ENCODE results near the gene SYT2. TPM values are rescaled to one million over a fixed set of nuclear protein-coding genes. Genes with fewer than 3 reads are reported as not detected.

Gene SYT2
- total RNA-seq, 1 experiment from 2014 or later = not detected

- RAD21 ChIA-PET (ENCODE audit: low non-redundant PET in 1 of 2, low total read pairs in 2 of 2, uncharacterized antibody in 2 of 2, unreplicated experiment in 2 of 2) = no interaction called here
- no peak overlapping the region for H3K9ac ChIP-seq (ENCODE audit: low read length)
- H3K4me2 ChIP-seq (ENCODE audit: low read length) = no peak overlapping the region
- CTCF ChIA-PET = interaction anchor here (1.0 kb wide), 1 partner anchor 32 kb away, joined by 4 read pairs; no protein-coding TSS in a partner anchor
- peaks cover 81% of the 10 kb centered on the region for H3K27me3 ChIP-seq (ENCODE audit: insufficient read depth, low read length)
- intact Hi-C loops (cut with micrococcal nuclease) = no loop called here
- H3K36me3 ChIP-seq (ENCODE audit: control insufficient read depth in 1 of 2, insufficient read depth in 2 of 2, low read length in 2 of 2) = no peaks in the 10 kb centered on the region
- DNase-seq (ENCODE audit: low read depth, low spot score) = no peak
- H3K27ac ChIP-seq (ENCODE audit: low read depth, low read length) = no peak overlapping the region
- H3K4me1 ChIP-seq (ENCODE audit: control insufficient read depth in 1 of 2, insufficient read depth in 2 of 2, low read length in 2 of 2) = peaks cover 5 to 8% of the 10 kb centered on the region in 2 experiments; a peak in 3 of 4 replicates
- no peaks in the 10 kb centered on the region for H4K20me1 ChIP-seq (ENCODE audit: insufficient read depth)
- POLR2A ChIA-PET = no interaction called here
- no peak overlapping the region for H2AFZ ChIP-seq (ENCODE audit: low read depth, low read length, poor library complexity, severe bottlenecking)
- no peaks in the 10 kb centered on the region for H3K9me3 ChIP-seq (ENCODE audit: control insufficient read depth in 1 of 2, insufficient read depth in 1 of 2, low read depth in 1 of 2, low read length in 2 of 2)
- H3K4me3 ChIP-seq (replicated peaks in 1 of 2; ENCODE audit: low read depth in 1 of 2, low read length in 2 of 2) = no peak overlapping the region
- H3K79me2 ChIP-seq (ENCODE audit: insufficient read depth, low read length) = no peaks in the 10 kb centered on the region
- no TSS peak for BruUV-seq (replicated peaks)
- no peaks in the 10 kb centered on the region for H3K9me2 ChIP-seq (ENCODE audit: insufficient read depth)
- no peak for TF ChIP-seq SRF (IDR thresholded peaks at IDR 0.05; ENCODE audit: low read depth)
- TF ChIP-seq SP1 (IDR thresholded peaks at IDR 0.05; ENCODE audit: low read depth) = no peak
- no peak for TF ChIP-seq POLR2AphosphoS5 (IDR thresholded peaks at IDR 0.05; ENCODE audit: low read depth, low read length)
- no peak for TF ChIP-seq ELF1 (IDR thresholded peaks at IDR 0.05; ENCODE audit: borderline replicate concordance, low read depth)
- no peak for TF ChIP-seq MAX (IDR thresholded peaks at IDR 0.05)
- no peak for TF ChIP-seq REST (IDR thresholded peaks at IDR 0.05; ENCODE audit: low read depth)
- no peak for TF ChIP-seq ZNF274 (IDR thresholded peaks at IDR 0.05; ENCODE audit: low read depth, low read length)
- no peak for TF ChIP-seq ZFX (IDR thresholded peaks at IDR 0.05)
- no peak for TF ChIP-seq TCF7L2 (IDR thresholded peaks at IDR 0.05; ENCODE audit: borderline replicate concordance, extremely low read depth, insufficient read depth, insufficient read length)
- no peak for TF ChIP-seq CEBPB (IDR thresholded peaks at IDR 0.05; ENCODE audit: low read depth)
- TF ChIP-seq EGR1 (IDR thresholded peaks at IDR 0.05; ENCODE audit: low read depth) = no peak
- no peak for TF ChIP-seq ATF3 (IDR thresholded peaks at IDR 0.05)
- no peak for TF ChIP-seq FOSL1 (IDR thresholded peaks at IDR 0.05; ENCODE audit: low read depth)
- TF ChIP-seq EZH2 (IDR thresholded peaks at IDR 0.05) = no peak
- TF ChIP-seq JUND (IDR thresholded peaks at IDR 0.05) = no peak
- TF ChIP-seq SIN3A (IDR thresholded peaks at IDR 0.05; ENCODE audit: low read depth) = no peak
- no peak for ATAC-seq
Observed at GRCh38 chr1:202687798-202688197, 22.5 kb downstream of the SYT2 start.
